AG20443 (cell line): Measurements from ENCODE around the gene ERAS.
"Not testable (repeated sequence)": the region's sequence is repeated elsewhere in the genome, so short reads cannot be mapped to it uniquely, and the experiment has no call there.

Source experiments
- DNase-seq: peaks from one replicate; pipeline ENCODE4 v3.0.0; 2012; ENCODE audit warnings: low spot score, mixed read lengths

The ERAS gene

GRCh38 chrX:48798318-48798717, 28.0 kb upstream of the ERAS start:
- DNase-seq, result no peak

GRCh38 chrX:48800574-48801279, 25.6 kb upstream of the ERAS start:
- no peak for DNase-seq

GRCh38 chrX:48801280-48802088, 24.8 kb upstream of the ERAS start, which contains the start of gene HDAC6:
Gene HDAC6, plus strand, starts transcription at chrX:48802067. Its CDS starts 626 bp downstream, at chrX:48802693.
- DNase-seq, result peak; percentile 93

- peak; percentile 75 for DNase-seq
Observed at GRCh38 chrX:48802089-48802904, 24.0 kb upstream of the ERAS start.

GRCh38 chrX:48802905-48803200, 23.5 kb upstream of the ERAS start:
- DNase-seq, result no peak

GRCh38 chrX:48806081-48806480, 20.2 kb upstream of the ERAS start:
- no peak for DNase-seq

GRCh38 chrX:48813644-48814043, 12.7 kb upstream of the ERAS start:
- DNase-seq, result no peak

GRCh38 chrX:48814722-48815121, 11.6 kb upstream of the ERAS start:
- DNase-seq, result no peak

- no peak for DNase-seq
Observed at GRCh38 chrX:48815266-48815665, 11.0 kb upstream of the ERAS start.

GRCh38 chrX:48816014-48816810, 10.1 kb upstream of the ERAS start:
- DNase-seq, result no peak

- no peak for DNase-seq
Observed at GRCh38 chrX:48818098-48818497, 8.2 kb upstream of the ERAS start.

GRCh38 chrX:48818866-48819265, 7.4 kb upstream of the ERAS start:
- no peak for DNase-seq

- DNase-seq, result not testable (repeated sequence)
Observed at GRCh38 chrX:48819394-48819793, 6.9 kb upstream of the ERAS start.

- no peak for DNase-seq
Observed at GRCh38 chrX:48823053-48823452, 3.3 kb upstream of the ERAS start.

GRCh38 chrX:48824066-48824465, 2.2 kb upstream of the ERAS start:
- DNase-seq, result no peak

- no peak for DNase-seq
Observed at GRCh38 chrX:48826876-48827653, 752 bp downstream of the ERAS start.

- no peak for DNase-seq
Observed at GRCh38 chrX:48827654-48827968, 1.3 kb downstream of the ERAS start.

GRCh38 chrX:48829016-48829735, 2.9 kb downstream of the ERAS start:
- DNase-seq, result no peak

GRCh38 chrX:48831136-48831908, 5.0 kb downstream of the ERAS start:
- no peak for DNase-seq

- DNase-seq, result no peak
Observed at GRCh38 chrX:48831909-48832291, 5.6 kb downstream of the ERAS start.
